A549 (cell line): ENCODE measurements around the gene DYDC1. TPM values are rescaled to one million over a fixed set of nuclear protein-coding genes. Genes with fewer than 3 reads are reported as not detected.

Experiments
- ATAC-seq, 2 experiments: fragments of 200-7000 bp in 1 of 2; fragments of >200 bp in 1 of 2; cut with Nextera tagmentation in 1 of 2; cut with Tn5 transposase in 1 of 2; 3 replicates each; pipeline versions ENCODE4 v1.8.0 to v1.9.1; 2018 to 2020; ENCODE audit warnings: mild to moderate bottlenecking in 1 of 2, moderate library complexity in 1 of 2
- CTCF ChIA-PET: fragments of 300-600 bp; sonication (Branson Sonifier 250); formaldehyde crosslinking; extraction: SDS; loops from one replicate; lab custom pipeline; 2021; ENCODE audit warnings: antibody characterized with exemption, inconsistent platforms; lab: Yijun Ruan, JAX
- POLR2A ChIA-PET: fragments of 350-600 bp; formaldehyde crosslinking; extraction: SDS; loops from one replicate; lab custom pipeline; 2021; ENCODE audit warnings: antibody characterized with exemption, inconsistent platforms; lab: Yijun Ruan, JAX
- DNase-seq, 2 experiments: peaks; one replicate each; pipeline versions ENCODE4 v3.0.0 to v3.0.0-alpha.2; 2011 to 2016; ENCODE audit warnings: low read depth in 1 of 2, low spot score in 1 of 2
- FAIRE-seq: peaks from 2 replicates; lab custom pipeline; 2011; peaks lifted over from hg19 to GRCh38; lab: Jason Lieb, UNC
- H3K27ac ChIP-seq, 2 experiments: fragments of >200 bp; sonication (Bioruptor Twin); formaldehyde crosslinking; 3 replicates each; pipeline ENCODE4 v1.5.1; 2016 to 2017
- H3K4me1 ChIP-seq: fragments of >200 bp; sonication (Bioruptor Twin); formaldehyde crosslinking; 3 replicates; pipeline ENCODE4 v1.6.1; 2016
- H3K4me2 ChIP-seq: fragments of >200 bp; sonication (Bioruptor Twin); formaldehyde crosslinking; 3 replicates; pipeline ENCODE4 v1.6.1; 2016
- H3K4me3 ChIP-seq: fragments of >200 bp; sonication (Bioruptor Twin); formaldehyde crosslinking; 3 replicates; pipeline ENCODE4 v1.5.1; 2016
- H3K9me3 ChIP-seq: fragments of >200 bp; sonication (Bioruptor Twin); formaldehyde crosslinking; 3 replicates; pipeline ENCODE4 v1.6.1; 2016
- CEBPB ChIP-seq, 2 experiments: fragments of >200 bp in 1 of 2; sonication (Bioruptor Twin) in 1 of 2; formaldehyde crosslinking in 1 of 2; IDR thresholded peaks; 2 replicates each; pipeline ENCODE4 v1.6.1; 2012 to 2016
- EHF ChIP-seq: fragments of 250-450 bp; sonication (Bioruptor Pico); IDR thresholded peaks from 2 replicates; pipeline ENCODE4 v1.5.0; 2020; ENCODE audit warnings: mild to moderate bottlenecking
- EHMT2 ChIP-seq: fragments of 200-600 bp; sonication (generic); IDR thresholded peaks from 2 replicates; pipeline ENCODE4 v1.6.1; 2016; ENCODE audit warnings: antibody characterized with exemption, low read depth, mild to moderate bottlenecking, moderate library complexity
- FOSB ChIP-seq: fragments of 250-450 bp; sonication (Bioruptor Pico); IDR thresholded peaks from 2 replicates; pipeline ENCODE4 v1.5.0; 2020; ENCODE audit warnings: mild to moderate bottlenecking, moderate library complexity
- FOXS1 ChIP-seq: fragments of 250-450 bp; sonication (Bioruptor Pico); IDR thresholded peaks from 2 replicates; pipeline ENCODE4 v1.5.0; 2020; ENCODE audit warnings: mild to moderate bottlenecking, moderate library complexity
- HEYL ChIP-seq: fragments of 250-450 bp; sonication (Bioruptor Pico); IDR thresholded peaks from 2 replicates; pipeline ENCODE4 v1.8.0; 2021; ENCODE audit warnings: mild to moderate bottlenecking, moderate library complexity
- HOXB5 ChIP-seq: fragments of 250-450 bp; sonication (Bioruptor Pico); IDR thresholded peaks from 2 replicates; pipeline ENCODE4 v1.5.0; 2020; ENCODE audit warnings: mild to moderate bottlenecking, moderate library complexity
- JUN ChIP-seq, 2 experiments: fragments of >200 bp; sonication (Bioruptor Twin); formaldehyde crosslinking; IDR thresholded peaks; 2 replicates in 1 of 2; 3 replicates in 1 of 2; pipeline ENCODE4 v1.6.1; 2016 to 2017
- JUNB ChIP-seq: fragments of >200 bp; sonication (Bioruptor Twin); formaldehyde crosslinking; IDR thresholded peaks from 2 replicates; pipeline ENCODE4 v1.6.1; 2016
- NFE2L2 ChIP-seq: fragments of 150-350 bp; conservative IDR thresholded peaks from 2 replicates; pipeline ENCODE4 v1.6.1; 2014; ENCODE audit warnings: low read length
- PHF8 ChIP-seq: fragments of 200-600 bp; sonication (generic); IDR thresholded peaks from 2 replicates; pipeline ENCODE4 v1.6.1; 2016; ENCODE audit warnings: low read depth, mild to moderate bottlenecking, antibody characterized with exemption, moderate library complexity, borderline replicate concordance
- RARB ChIP-seq: fragments of 250-450 bp; sonication (Bioruptor Pico); IDR thresholded peaks from 2 replicates; pipeline ENCODE4 v1.8.0; 2021; ENCODE audit warnings: mild to moderate bottlenecking, moderate library complexity
- RNF2 ChIP-seq: fragments of 200-600 bp; sonication (generic); IDR thresholded peaks from 2 replicates; pipeline ENCODE4 v1.6.1; 2016; ENCODE audit warnings: low read depth, mild to moderate bottlenecking, antibody characterized with exemption, moderate library complexity, borderline replicate concordance
- SMC3 ChIP-seq: fragments of >200 bp; sonication (Bioruptor Twin); formaldehyde crosslinking; IDR thresholded peaks from 3 replicates; pipeline ENCODE4 v1.6.1; 2018; ENCODE audit warnings: inconsistent platforms
- WGBS: methylation state at CpG from one replicate; pipeline ENCODE4 v1.1.6; 2017; ENCODE audit errors: missing lambda C conversion rate; 5-methylcytosine and 5-hydroxymethylcytosine counted together
- polyA plus RNA-seq, 4 experiments: library from polyadenylated mRNA; depleted of rRNA in 3 of 4; stranded (reverse); fragments of >200 nt; fragmentation: RNase III in 1 of 4; extraction: RNeasy Plus Mini Kit Qiagen cat#74134 plus additional on column Dnase treatment in 1 of 4; gene quantifications; 2 replicates in 3 of 4; 3 replicates in 1 of 4; pipeline ENCODE4 v1.2.3, GENCODE V29; 2011 to 2017
- TF ChIP-seq, protein P1 (sequence below): fragments of 150-350 bp; IDR thresholded peaks from 2 replicates; pipeline ENCODE4 v1.6.1; 2014; ENCODE audit warnings: low read depth, mild to moderate bottlenecking, low read length
- TF ChIP-seq, protein P2 (sequence below): IDR thresholded peaks from 2 replicates; pipeline ENCODE4 v1.6.1; 2012
- TF ChIP-seq, protein P3 (sequence below): IDR thresholded peaks from 2 replicates; pipeline ENCODE4 v1.6.1; 2012; ENCODE audit warnings: low read depth, borderline replicate concordance
- TF ChIP-seq, protein P4 (sequence below): fragments of >200 bp; sonication (Bioruptor Twin); formaldehyde crosslinking; IDR thresholded peaks from 2 replicates; pipeline ENCODE4 v1.6.1; 2016
- TF ChIP-seq, protein P5 (sequence below): fragments of >200 bp; sonication (Bioruptor Twin); formaldehyde crosslinking; IDR thresholded peaks from 3 replicates; pipeline ENCODE4 v1.5.1; 2016
- TF ChIP-seq, protein P6 (sequence below): IDR thresholded peaks from 2 replicates; pipeline ENCODE4 v1.6.1; 2012
- TF ChIP-seq, protein P7 (sequence below): fragments of 250-450 bp; sonication (Bioruptor Pico); IDR thresholded peaks from 2 replicates; pipeline ENCODE4 v1.5.0; 2020; ENCODE audit warnings: low read depth, mild to moderate bottlenecking, moderate library complexity
- TF ChIP-seq, protein P8 (sequence below): fragments of >200 bp; sonication (Bioruptor Twin); formaldehyde crosslinking; IDR thresholded peaks from 3 replicates; pipeline ENCODE4 v1.6.1; 2016

Gene DYDC1
- polyA plus RNA-seq, 2 of the 4 experiments (the other 2 are of a cell fraction), result not detected

DNA sequence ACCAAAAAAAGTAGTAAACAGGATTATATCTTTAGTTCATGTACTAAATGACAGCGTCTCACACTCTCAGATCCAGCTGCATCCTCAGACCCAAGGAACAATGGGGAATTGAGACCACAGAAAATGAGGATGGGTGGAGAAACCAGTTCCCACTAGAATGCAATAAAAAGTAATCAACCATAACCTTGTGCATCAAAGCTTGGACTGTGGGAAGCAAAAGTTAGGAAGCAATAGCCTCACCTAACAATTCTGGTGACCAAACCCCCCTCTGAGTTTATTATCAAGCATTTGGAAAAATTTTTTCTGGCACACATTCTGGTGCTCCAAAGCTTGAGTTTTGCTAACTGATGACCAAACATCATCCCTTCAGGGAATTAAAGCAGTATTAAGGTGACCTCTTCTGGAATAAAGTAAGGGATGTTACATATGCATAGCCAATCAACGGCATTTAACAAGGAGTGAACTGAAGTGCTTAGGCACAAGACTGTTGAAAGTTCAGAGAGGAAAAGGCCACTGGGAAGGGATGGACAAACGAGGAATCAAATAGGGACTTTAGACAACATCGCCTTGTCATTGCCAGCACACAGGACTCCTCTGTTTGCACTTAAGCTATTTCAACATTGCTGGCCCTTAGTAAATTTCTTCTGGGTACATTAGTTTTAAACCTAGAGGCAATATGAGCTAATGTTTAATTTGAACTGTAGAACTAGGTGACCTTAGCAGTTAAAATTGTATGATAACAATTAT is 65.9 kb downstream of the DYDC1 start:
- Histone ChIP-seq H3K27ac (no peak overlapping the region), H3K4me1 (0 out of 3 replicates have a peak, but pooled peaks cover 3% of the 10 kb centered on the region), H3K9me3 (no peaks in the 10 kb centered on the region), H3K4me3 (no peak overlapping the region), H3K4me2 (0 out of 3 replicates have a peak overlapping the region, but pooled peaks have one; percentile 5)
- 7% methylated on average over 4 of the region's 4 CpGs for WGBS
- ChIA-PET POLR2A (no interaction called here), CTCF (interaction anchor here (1.4 kb wide), 1 partner anchor 244 kb away, joined by 3 read pairs; no protein-coding TSS in a partner anchor)
- FAIRE-seq (peak; percentile 23), DNase-seq (no peak), ATAC-seq (no peak)
- TF ChIP-seq FOXS1 (CRISPR knock-in tag) (no peak), PHF8 (no peak), JUNB (no peak), NFE2L2 (no peak), JUN (IDR thresholded peaks at IDR 0.05) (no peak), EHF (no peak), RARB (CRISPR knock-in tag) (no peak), SMC3 (no peak), HEYL (no peak), HOXB5 (CRISPR knock-in tag) (no peak), CEBPB (IDR thresholded peaks at IDR 0.05) (no peak), RNF2 (no peak), FOSB (no peak)
- TF ChIP-seq, protein P1, sequence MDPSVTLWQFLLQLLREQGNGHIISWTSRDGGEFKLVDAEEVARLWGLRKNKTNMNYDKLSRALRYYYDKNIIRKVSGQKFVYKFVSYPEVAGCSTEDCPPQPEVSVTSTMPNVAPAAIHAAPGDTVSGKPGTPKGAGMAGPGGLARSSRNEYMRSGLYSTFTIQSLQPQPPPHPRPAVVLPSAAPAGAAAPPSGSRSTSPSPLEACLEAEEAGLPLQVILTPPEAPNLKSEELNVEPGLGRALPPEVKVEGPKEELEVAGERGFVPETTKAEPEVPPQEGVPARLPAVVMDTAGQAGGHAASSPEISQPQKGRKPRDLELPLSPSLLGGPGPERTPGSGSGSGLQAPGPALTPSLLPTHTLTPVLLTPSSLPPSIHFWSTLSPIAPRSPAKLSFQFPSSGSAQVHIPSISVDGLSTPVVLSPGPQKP, result no peak
- TF ChIP-seq, protein P2, sequence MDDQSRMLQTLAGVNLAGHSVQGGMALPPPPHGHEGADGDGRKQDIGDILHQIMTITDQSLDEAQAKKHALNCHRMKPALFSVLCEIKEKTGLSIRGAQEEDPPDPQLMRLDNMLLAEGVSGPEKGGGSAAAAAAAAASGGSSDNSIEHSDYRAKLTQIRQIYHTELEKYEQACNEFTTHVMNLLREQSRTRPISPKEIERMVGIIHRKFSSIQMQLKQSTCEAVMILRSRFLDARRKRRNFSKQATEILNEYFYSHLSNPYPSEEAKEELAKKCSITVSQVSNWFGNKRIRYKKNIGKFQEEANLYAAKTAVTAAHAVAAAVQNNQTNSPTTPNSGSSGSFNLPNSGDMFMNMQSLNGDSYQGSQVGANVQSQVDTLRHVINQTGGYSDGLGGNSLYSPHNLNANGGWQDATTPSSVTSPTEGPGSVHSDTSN, result no peak
- TF ChIP-seq, protein P3, sequence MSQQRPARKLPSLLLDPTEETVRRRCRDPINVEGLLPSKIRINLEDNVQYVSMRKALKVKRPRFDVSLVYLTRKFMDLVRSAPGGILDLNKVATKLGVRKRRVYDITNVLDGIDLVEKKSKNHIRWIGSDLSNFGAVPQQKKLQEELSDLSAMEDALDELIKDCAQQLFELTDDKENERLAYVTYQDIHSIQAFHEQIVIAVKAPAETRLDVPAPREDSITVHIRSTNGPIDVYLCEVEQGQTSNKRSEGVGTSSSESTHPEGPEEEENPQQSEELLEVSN, result no peak
- TF ChIP-seq, protein P4, sequence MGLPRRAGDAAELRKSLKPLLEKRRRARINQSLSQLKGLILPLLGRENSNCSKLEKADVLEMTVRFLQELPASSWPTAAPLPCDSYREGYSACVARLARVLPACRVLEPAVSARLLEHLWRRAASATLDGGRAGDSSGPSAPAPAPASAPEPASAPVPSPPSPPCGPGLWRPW, result no peak
- TF ChIP-seq, protein P5, sequence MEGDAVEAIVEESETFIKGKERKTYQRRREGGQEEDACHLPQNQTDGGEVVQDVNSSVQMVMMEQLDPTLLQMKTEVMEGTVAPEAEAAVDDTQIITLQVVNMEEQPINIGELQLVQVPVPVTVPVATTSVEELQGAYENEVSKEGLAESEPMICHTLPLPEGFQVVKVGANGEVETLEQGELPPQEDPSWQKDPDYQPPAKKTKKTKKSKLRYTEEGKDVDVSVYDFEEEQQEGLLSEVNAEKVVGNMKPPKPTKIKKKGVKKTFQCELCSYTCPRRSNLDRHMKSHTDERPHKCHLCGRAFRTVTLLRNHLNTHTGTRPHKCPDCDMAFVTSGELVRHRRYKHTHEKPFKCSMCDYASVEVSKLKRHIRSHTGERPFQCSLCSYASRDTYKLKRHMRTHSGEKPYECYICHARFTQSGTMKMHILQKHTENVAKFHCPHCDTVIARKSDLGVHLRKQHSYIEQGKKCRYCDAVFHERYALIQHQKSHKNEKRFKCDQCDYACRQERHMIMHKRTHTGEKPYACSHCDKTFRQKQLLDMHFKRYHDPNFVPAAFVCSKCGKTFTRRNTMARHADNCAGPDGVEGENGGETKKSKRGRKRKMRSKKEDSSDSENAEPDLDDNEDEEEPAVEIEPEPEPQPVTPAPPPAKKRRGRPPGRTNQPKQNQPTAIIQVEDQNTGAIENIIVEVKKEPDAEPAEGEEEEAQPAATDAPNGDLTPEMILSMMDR, result no peak
- TF ChIP-seq, protein P6, sequence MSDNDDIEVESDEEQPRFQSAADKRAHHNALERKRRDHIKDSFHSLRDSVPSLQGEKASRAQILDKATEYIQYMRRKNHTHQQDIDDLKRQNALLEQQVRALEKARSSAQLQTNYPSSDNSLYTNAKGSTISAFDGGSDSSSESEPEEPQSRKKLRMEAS, result no peak

DNA sequence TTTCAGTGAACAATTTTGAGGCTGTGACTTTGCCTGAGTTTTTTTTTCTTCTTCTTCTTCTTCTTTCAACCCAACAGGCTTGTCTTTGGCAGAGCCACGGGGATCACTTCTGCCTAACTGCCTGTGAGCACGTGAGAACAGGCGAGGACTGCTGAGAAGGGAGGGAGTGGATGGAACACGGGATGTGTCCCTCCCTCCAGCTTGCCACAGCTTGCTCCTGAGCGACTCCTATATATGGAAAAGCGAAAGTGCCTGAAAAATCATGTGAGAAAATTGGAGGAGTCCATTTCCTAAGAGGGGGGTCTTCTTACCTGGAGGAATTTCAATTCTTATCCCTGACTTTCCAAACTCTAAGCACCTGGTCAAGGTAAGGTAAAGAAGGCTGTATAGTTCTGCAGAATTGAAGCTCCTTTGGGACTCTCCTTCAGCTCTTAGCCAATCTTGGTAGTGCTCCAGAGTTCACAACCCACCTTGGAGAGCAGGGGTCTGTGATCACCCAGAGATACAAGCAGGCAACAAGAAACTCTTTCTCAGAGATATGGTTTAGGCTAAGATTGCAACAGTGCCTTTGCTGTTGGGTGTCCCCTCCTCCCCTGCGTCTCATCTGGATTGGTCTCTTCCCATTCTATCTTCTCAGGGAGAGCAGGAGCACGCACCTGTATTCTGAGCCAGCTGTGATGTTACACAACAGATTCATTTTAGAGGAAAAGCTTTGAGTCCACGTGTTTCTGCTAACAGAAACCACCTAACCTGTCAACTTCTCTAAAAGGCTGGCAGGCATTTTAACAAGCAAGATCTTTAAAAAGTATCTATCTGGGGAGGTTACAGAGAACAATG is 66.9 kb downstream of the DYDC1 start, which contains the start of gene MAT1A:
Gene MAT1A (minus strand): TSS at position 208 of the 837 bp plus-strand sequence. CDS start 235 bp downstream, outside the sequence.
- Histone ChIP-seq H3K9me3 (no peaks in the 10 kb centered on the region), H3K4me1 (0 out of 3 replicates have a peak, but pooled peaks cover 3% of the 10 kb centered on the region), H3K4me3 (no peak within 1 kb of the TSS), H3K27ac (no peak within 1 kb of the TSS), H3K4me2 (peak within 1 kb of the TSS; percentile 46; the same call in 2 of the 3 replicates)
- peak in 1 of 2 experiments; percentile 67; a peak in 3 of 6 replicates for ATAC-seq
- ChIA-PET POLR2A (no interaction called here), CTCF (interaction anchor here (0.6 to 0.7 kb wide), 2 partner anchors 9 to 187 kb away, joined by 3 read pairs; no protein-coding TSS in a partner anchor)
- 9% methylated on average over 9 of the region's 9 CpGs for WGBS
- peak in 1 of 2 experiments; percentile 36 for DNase-seq
- TF ChIP-seq, protein P7, sequence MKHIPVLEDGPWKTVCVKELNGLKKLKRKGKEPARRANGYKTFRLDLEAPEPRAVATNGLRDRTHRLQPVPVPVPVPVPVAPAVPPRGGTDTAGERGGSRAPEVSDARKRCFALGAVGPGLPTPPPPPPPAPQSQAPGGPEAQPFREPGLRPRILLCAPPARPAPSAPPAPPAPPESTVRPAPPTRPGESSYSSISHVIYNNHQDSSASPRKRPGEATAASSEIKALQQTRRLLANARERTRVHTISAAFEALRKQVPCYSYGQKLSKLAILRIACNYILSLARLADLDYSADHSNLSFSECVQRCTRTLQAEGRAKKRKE (CRISPR knock-in tag), result no peak
- TF ChIP-seq, protein P6, result peak; percentile 27; the same call in 1 of the 2 replicates
- TF ChIP-seq HEYL (no peak), EHMT2 (no peak)
- TF ChIP-seq, protein P3, result 0 out of 2 replicates have a peak, but pooled peaks have one; percentile 31
- TF ChIP-seq, protein P8, sequence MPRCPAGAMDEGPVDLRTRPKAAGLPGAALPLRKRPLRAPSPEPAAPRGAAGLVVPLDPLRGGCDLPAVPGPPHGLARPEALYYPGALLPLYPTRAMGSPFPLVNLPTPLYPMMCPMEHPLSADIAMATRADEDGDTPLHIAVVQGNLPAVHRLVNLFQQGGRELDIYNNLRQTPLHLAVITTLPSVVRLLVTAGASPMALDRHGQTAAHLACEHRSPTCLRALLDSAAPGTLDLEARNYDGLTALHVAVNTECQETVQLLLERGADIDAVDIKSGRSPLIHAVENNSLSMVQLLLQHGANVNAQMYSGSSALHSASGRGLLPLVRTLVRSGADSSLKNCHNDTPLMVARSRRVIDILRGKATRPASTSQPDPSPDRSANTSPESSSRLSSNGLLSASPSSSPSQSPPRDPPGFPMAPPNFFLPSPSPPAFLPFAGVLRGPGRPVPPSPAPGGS, result no peak
- no peak for FAIRE-seq
